ENCODE data around the gene ZNF784.

ZNF784 gene

DNA sequence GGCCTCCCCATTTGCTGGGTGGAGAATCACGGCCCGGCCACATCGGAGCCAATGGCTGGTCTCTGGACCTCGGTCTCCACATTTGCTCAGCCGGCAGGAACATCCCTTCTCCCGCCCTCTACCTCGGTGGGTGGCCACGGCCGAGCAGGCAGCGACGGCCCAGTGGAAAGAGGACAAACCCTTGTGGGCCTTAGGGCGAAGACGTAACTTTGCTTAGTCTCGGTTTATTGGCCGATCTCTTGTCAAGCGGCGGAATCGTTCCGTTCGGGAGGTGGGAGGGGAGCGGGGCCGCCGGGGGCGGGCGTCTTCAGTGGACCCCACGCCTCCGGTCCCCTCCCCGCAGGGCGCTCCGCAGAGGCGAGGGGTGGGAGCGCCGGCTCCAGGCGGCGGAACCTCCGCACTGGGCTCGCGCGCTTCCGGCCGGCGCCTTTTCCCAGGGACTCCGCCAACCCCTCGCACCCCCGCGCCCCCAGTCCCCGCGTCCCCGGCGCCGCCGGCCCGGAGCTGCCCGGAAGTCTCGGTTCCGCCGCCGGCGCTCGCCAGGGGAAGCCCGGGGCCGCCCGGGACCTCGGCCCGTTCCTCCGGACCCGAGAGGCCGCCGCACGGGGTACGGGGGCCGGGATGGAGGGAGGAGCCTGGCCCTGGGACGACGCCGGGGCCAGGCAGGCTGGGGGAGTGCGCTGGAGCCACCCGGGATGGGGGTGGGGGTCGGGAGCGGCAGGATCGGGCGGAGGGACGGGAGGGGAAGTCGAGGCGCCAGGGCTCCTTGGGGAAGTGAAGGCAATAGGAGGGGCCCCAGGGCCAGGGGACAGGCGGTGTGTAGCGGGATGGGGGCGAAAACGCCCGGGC lies 16.4 kb upstream of the ZNF784 start, which contains the start of gene ZNF580:
Gene ZNF580 (plus strand): TSS at position 426 of the 849 bp plus-strand sequence. CDS start 1,507 bp downstream, outside the sequence.
- ChIA-PET POLR2A (interaction anchor here (0.6 to 1.0 kb wide), 2 partner anchors 16 to 179 kb away, joined by 3 to 4 read pairs; partner anchors contain the start of gene ISOC2), CTCF (interaction anchor here (1.0 to 1.3 kb wide), 2 partner anchors 13 to 17 kb away, joined by 4 to 8 read pairs; partner anchors contain the start of gene ZNF784)
- Histone ChIP-seq H3K27ac (ENCODE audit: extremely low read depth, low read depth, low read length) (peak within 1 kb of the TSS; percentile 96), H3K36me3 (ENCODE audit: control insufficient read depth in 2 of 2, insufficient read depth in 1 of 2, low read length in 2 of 2) (peaks cover 15 to 26% of the 10 kb centered on the region in 2 experiments; a peak in 2 of 3 replicates), H3K9me3 (ENCODE audit: control insufficient read depth, insufficient read depth, low read depth, low read length) (no peaks in the 10 kb centered on the region), H3K4me3 (ENCODE audit: low read depth, low read length) (peak within 1 kb of the TSS; percentile 61), H3K4me1 (ENCODE audit: control insufficient read depth, insufficient read depth, low read length) (peaks cover 28% of the 10 kb centered on the region)
- TF ChIP-seq GLIS1 (tag by site-specific recombination; IDR thresholded peaks at IDR 0.05) (peak; percentile 85), ZNF670 (tag by site-specific recombination; IDR thresholded peaks at IDR 0.05; ENCODE audit: low read depth) (no peak), ZNF561 (tag by site-specific recombination; IDR thresholded peaks at IDR 0.05; ENCODE audit: borderline replicate concordance) (peak; percentile 59; the same call in 1 of the 2 replicates), ZNF391 (tag by site-specific recombination; IDR thresholded peaks at IDR 0.05; ENCODE audit: borderline replicate concordance, low read depth) (no peak), KLF16 (tag by site-specific recombination; IDR thresholded peaks at IDR 0.05) (peak; percentile 76), ZNF530 (tag by site-specific recombination; IDR thresholded peaks at IDR 0.05; ENCODE audit: low read depth) (no peak), ATF2 (tag by site-specific recombination; IDR thresholded peaks at IDR 0.05; ENCODE audit: low read depth) (no peak), SP7 (tag by site-specific recombination; IDR thresholded peaks at IDR 0.05) (peak; percentile 49; the same call in 1 of the 2 replicates), SP2 (tag by site-specific recombination; IDR thresholded peaks at IDR 0.05) (peak; percentile 92), ZXDB (tag by site-specific recombination; IDR thresholded peaks at IDR 0.05) (peak; percentile 61), ZNF26 (tag by site-specific recombination; IDR thresholded peaks at IDR 0.05) (no peak), KLF17 (tag by site-specific recombination; IDR thresholded peaks at IDR 0.05) (peak; percentile 46; the same call in 1 of the 2 replicates), KLF8 (tag by site-specific recombination; IDR thresholded peaks at IDR 0.05) (peak; percentile 57), ZFP69B (tag by site-specific recombination; IDR thresholded peaks at IDR 0.05) (peak; percentile 96), ZBTB10 (tag by site-specific recombination; IDR thresholded peaks at IDR 0.05) (peak; percentile 31; the same call in 1 of the 2 replicates), ZFP37 (tag by site-specific recombination; IDR thresholded peaks at IDR 0.05) (peak; percentile 43; the same call in 1 of the 2 replicates), INSM2 (tag by site-specific recombination; IDR thresholded peaks at IDR 0.05) (no peak), ZFHX2 (tag by site-specific recombination; conservative IDR thresholded peaks at IDR 0.05) (peak; percentile 90), ZIC2 (tag by site-specific recombination; IDR thresholded peaks at IDR 0.05) (peak; percentile 51), ZNF132 (tag by site-specific recombination; IDR thresholded peaks at IDR 0.05; ENCODE audit: borderline replicate concordance) (no peak), ZBTB1 (tag by site-specific recombination; IDR thresholded peaks at IDR 0.05) (no peak), ZNF138 (tag by site-specific recombination; IDR thresholded peaks at IDR 0.05; ENCODE audit: borderline replicate concordance) (no peak), ZBTB17 (tag by site-specific recombination; IDR thresholded peaks at IDR 0.05) (peak; percentile 50), ZNF274 (IDR thresholded peaks at IDR 0.05; ENCODE audit: low read length) (no peak), ZNF274 (tag by site-specific recombination; IDR thresholded peaks at IDR 0.05; ENCODE audit: borderline replicate concordance) (no peak), ZNF621 (tag by site-specific recombination; IDR thresholded peaks at IDR 0.05) (no peak), ZNF76 (tag by site-specific recombination; IDR thresholded peaks at IDR 0.05; ENCODE audit: borderline replicate concordance, low read depth) (no peak)
- TF ChIP-seq, protein P1, sequence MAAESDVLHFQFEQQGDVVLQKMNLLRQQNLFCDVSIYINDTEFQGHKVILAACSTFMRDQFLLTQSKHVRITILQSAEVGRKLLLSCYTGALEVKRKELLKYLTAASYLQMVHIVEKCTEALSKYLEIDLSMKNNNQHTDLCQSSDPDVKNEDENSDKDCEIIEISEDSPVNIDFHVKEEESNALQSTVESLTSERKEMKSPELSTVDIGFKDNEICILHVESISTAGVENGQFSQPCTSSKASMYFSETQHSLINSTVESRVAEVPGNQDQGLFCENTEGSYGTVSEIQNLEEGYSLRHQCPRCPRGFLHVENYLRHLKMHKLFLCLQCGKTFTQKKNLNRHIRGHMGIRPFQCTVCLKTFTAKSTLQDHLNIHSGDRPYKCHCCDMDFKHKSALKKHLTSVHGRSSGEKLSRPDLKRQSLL (tag by site-specific recombination; IDR thresholded peaks at IDR 0.05): peak; percentile 87
